Measurements from ENCODE around the gene TSHZ2.

- TF ChIP-seq CTCF (IDR thresholded peaks at IDR 0.05) = no peak
- no peak for TF ChIP-seq ZFX (IDR thresholded peaks at IDR 0.05; ENCODE audit: borderline replicate concordance)
These were observed 358.5 kb downstream of the TSHZ2 start for GRCh38 chr20:53330601-53331140.
